Ovary (tissue), 3 donors: ENCODE data around the gene VPS41.

Source experiments
- EP300 ChIP-seq: sonication (generic); formaldehyde crosslinking; IDR thresholded peaks from one replicate; pipeline ENCODE4 v1.6.1; 2017; ENCODE audit warnings: antibody characterized with exemption
- POLR2A ChIP-seq: fragments of 450-650 bp; IDR thresholded peaks from one replicate; pipeline ENCODE4 v1.6.1; 2017; ENCODE audit warnings: antibody characterized with exemption, mild to moderate bottlenecking, moderate library complexity
- TF ChIP-seq, protein P1 (sequence below), 3 donors: fragments of 450-650 bp in 2 of 3; fragments of 200-600 bp in 1 of 3; IDR thresholded peaks; one replicate each; pipeline versions ENCODE4 v1.5.1 to v1.8.0; 2016 to 2022; ENCODE audit warnings: antibody characterized with exemption in 3 of 3, mild to moderate bottlenecking in 1 of 3
- donor health status: DM: no; HTN: no; CAD: no.

DNA sequence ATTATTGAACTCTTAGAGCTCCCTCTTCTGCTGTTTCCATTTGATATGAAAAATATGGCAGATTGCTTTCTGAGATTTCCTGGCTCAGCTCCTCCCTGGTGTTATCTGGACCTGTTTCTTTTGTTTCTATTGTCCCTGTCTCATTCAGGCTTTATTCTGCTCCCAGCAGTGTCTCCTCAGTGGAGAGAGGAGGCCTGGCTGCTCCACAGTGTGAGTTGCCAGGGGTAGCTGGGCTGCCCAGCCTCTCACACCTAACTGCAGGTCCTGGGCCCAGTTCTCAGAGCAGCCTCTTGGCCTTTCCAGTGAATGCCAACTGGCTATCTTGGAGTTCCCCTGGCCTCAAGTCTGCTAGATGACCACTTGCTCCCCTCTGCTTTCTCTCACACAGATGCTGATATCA lies 127.0 kb downstream of the VPS41 start:
- TF ChIP-seq, protein P1, sequence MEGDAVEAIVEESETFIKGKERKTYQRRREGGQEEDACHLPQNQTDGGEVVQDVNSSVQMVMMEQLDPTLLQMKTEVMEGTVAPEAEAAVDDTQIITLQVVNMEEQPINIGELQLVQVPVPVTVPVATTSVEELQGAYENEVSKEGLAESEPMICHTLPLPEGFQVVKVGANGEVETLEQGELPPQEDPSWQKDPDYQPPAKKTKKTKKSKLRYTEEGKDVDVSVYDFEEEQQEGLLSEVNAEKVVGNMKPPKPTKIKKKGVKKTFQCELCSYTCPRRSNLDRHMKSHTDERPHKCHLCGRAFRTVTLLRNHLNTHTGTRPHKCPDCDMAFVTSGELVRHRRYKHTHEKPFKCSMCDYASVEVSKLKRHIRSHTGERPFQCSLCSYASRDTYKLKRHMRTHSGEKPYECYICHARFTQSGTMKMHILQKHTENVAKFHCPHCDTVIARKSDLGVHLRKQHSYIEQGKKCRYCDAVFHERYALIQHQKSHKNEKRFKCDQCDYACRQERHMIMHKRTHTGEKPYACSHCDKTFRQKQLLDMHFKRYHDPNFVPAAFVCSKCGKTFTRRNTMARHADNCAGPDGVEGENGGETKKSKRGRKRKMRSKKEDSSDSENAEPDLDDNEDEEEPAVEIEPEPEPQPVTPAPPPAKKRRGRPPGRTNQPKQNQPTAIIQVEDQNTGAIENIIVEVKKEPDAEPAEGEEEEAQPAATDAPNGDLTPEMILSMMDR (IDR thresholded peaks at IDR 0.05), result no peak
- TF ChIP-seq EP300 (no peak), POLR2A (no peak)
